Lung microvascular endothelial cell (primary cell): Measurements from ENCODE around the gene BORCS6. TPM values are rescaled to one million over a fixed set of nuclear protein-coding genes. Genes with fewer than 3 reads are reported as not detected.

ENCODE experiments used
- DNase-seq, 2 donors: peaks; one replicate each; pipeline versions ENCODE4 v3.0.0 to v3.0.0-alpha.2; 2010; ENCODE audit warnings: low read depth in 2 of 2
- total RNA-seq: library from RNA; depleted of rRNA; stranded (reverse); fragments of >200 nt; gene quantifications from 2 replicates; pipeline ENCODE4 v1.2.1, GENCODE V29; 2014

BORCS6 gene
- total RNA-seq, 1 donor from 2014 or later, result 8.9 TPM

DNA sequence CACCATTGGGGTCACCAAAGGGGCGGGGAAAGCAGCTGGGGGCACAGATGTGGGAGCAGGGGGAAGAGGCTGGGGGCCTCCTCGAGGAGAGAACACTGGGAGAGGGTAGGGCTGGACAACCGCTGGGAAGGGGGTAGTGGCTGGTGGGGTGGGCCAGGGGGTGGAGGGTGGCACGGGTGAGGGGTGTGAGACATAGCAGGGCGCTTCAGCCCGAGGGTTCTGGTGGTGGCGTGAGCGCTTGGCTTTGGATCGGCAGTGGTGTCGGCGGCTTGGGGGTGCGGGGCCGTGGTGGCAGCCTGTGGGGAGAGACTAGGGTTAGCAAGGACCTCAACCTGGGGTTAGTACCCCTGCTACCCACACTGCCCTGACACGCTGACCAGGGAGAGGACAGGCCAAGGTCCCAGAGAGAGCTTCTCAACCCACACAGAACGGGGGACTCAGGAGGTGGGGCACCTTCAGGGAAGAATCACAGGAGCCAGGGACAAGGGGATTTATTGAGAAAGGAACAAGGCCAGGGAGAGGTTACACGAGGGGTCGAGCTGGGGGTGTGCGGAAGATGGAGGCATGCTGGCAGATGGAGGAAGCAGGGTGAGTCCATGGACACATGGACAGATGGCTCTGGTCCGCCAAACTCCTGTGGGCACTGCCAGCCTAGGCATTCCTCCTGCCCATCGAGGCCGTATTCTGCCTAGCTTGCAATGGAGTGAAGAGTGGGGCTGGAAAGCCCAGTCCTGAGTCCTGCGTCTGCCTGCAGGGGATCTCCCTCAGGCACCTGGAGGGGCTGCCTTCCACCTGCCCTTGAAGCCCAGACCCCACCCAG lies 46.2 kb downstream of the BORCS6 start:
- DNase-seq, result no peak

DNA sequence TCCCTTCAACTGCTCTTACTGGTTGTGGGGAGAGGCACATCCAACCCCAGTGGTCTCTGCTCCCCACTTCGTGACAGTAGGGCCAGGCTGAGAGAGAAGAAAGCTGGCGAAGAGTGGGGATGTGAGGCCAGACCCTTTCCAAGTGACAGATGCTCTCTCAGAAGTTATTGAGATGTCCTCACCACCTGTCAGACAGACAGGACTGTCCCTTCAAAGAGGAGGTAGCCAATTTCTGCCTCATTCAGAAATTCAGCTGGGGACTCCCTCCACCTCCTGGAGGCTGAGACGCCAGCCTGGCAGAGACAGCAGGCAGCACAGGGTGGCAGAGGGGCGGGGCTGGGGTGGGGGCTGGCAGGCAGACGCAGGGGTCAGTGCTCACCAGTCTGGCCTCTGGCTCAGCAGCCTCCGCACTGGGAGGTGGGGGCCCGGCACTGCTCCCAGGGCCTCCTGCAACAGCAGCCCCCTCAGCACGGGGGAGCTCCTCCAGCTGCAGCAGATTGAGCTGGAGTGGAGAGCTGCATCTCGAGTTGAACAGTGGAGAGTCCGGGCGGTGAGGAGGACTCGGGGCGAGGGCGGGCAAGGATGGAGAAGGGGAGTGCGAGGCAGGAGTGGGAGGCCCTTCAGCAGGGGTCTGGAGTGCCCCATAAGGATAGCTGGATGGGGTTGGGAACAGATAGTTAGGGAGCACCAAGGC lies 46.9 kb downstream of the BORCS6 start:
- DNase-seq, result no peak

DNA sequence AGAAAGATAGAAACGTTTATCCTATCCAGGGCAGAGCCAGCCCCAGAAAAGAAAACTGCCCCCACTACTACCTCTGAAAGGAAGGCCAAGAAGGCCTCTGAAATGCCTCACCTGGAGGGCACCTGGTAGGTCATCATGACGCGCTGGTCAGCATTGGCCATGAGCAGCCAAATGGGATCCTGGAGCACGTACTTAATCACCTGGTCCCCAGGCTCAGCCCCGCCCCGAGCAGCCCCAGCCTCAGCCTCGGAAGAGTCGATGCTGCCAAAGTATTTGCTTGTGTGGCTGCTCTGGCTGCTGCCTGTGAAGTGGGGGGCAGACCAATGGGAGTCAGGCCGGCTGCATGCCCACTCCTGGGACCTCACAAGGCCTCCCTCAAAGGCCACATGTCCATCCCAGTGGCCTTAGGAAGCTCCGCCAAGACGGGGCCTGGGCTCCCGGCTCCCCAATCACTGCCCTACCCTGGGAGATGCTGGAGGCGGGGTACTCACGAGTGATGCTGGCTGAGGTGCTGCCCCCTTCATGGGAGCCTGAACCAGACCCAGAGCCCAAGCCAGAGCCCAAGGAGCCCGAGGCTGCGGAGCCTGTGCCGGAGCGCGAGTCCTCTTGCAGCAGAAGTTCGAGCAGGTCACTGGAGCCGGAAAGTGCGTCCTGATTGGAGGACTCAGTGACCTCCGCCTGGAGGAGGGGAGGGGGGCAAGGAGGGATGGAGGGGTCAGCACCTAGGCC lies 47.7 kb downstream of the BORCS6 start:
- no peak for DNase-seq

DNA sequence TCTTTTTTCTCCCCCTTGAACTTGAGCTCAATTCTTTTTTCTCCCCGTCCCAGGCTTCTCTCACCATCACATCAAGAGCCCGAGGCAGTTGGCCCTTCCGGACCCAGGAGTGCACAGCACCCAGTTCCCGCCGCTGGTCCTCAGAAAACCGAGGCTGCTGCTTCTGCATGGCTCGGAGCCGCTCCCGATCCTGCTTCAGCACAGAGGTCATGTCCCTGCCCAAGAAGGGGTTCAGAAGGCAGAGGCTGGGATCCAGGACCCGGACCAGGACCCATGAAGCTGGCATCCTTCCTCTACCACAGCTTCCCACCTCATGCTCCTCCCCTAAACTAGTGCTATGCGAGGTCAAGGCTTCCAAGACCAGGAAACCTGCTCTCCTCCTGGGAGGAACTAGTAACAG lies 48.2 kb downstream of the BORCS6 start:
- DNase-seq, result no peak

DNA sequence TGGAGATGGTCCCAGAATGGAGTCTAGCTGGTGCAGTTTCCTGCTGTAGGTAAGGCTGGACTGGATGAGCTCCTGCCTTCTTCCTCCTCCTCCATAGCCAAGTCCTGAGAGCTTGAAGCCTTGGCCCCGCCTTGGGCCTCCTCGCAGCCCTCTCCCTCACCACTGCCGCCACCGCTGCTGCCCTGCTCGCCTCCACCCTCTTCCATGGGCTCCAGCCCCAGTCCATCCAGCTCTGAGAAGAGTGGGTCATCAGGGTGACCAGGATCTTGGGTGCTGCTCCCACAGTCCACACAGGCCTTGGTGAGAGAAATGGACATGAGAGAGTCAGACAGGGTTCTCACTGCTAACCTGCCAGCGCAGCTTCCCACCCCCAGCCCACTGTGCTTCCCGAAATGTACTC lies 48.9 kb downstream of the BORCS6 start:
- no peak for DNase-seq

DNA sequence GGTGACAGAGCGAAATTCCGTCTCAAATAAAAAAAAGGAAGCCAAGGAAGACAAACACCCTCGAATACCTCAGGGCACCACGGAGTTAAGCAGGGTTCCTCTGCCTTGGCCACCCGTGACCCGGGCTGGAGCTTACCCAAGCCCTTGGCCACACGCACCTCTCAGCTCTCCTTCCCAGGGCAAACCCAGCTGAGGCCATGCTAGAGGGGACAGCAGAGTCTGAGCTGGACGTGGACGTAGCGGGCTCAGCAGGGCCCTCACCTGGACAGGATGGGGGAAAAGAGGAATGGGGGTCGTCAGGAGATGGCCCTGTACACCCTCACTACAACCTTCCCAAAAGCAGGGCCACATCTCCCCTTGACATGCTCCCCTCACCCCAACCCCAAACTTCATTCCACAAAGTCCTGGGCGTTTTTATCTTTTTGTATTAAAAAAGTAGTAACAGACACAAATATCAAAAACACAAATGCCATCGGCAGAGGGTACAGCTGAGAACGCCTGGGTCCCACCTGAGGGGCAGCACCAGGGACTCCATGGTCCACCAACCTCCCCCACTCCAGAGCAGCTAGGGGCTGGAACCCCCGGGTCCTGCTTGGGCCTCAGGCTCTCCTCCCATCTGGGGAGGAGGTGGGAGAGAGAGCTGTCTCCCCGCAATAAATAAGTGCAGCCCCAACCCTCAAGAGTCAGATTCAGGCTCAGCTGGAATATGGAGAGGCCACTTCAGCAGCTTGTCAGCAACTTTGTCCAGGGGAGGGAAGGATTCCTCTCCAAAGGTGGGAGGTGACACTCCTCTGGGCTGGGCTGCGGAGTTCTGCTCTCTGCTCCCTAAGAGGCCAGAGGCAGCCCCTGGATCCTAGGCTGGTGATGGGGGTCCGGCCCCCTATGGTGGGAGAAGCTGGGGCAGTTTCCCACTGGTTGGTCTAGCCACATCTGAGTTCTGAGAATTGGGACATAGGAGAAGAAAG lies 49.6 kb downstream of the BORCS6 start:
- no peak for DNase-seq

- DNase-seq, result peak; percentile 93 to 97
Measured at GRCh38 chr17:8138672-8139371, 51.2 kb downstream of the BORCS6 start.

DNA sequence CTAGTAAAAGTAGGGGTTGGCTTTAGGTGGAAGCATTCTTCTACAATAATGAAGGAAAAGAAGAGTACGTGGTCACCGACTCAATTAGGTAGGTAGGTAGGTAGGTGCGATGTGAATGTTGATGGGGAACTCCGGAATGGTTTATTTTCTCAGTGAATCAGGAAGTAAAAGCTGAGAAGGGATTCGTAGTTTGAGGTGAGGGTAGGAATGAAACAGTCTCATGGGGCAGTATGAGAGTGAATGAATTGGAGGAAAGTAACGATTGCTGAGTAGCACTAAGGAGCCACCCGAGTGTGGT lies 51.7 kb downstream of the BORCS6 start:
- no peak for DNase-seq

Other genes with a start within 250 kb of the BORCS6 start
- gene GUCY2D, start 187.6 kb downstream of the BORCS6 start, total RNA-seq, result not detected in 2 replicates
- gene ALOX15B, start 151.1 kb downstream of the BORCS6 start, total RNA-seq, result not detected in 2 replicates
- gene ALOX12B, start 102.5 kb downstream of the BORCS6 start, total RNA-seq, result not detected in 2 replicates
- under 0.01 TPM in 1 of 2 replicates, not detected in the other for gene ALOXE3, start 71.7 kb downstream of the BORCS6 start, total RNA-seq
- gene HES7, start 66.1 kb downstream of the BORCS6 start, total RNA-seq, result 0.22 TPM in 1 of 2 replicates, not detected in the other
- gene PER1, start 37.8 kb downstream of the BORCS6 start, total RNA-seq, result 5.2 and 10.7 TPM in 2 replicates
- 2.8 and 4.6 TPM in 2 replicates for gene VAMP2, start 27.2 kb downstream of the BORCS6 start, total RNA-seq
- gene TMEM107, start 13.8 kb downstream of the BORCS6 start, total RNA-seq, result 21.2 and 21.6 TPM in 2 replicates
- gene AURKB, start 20.4 kb upstream of the BORCS6 start, total RNA-seq, result 4.4 and 16.6 TPM in 2 replicates
- gene CTC1, start 57.9 kb upstream of the BORCS6 start, total RNA-seq, result 3.5 and 7.1 TPM in 2 replicates
- gene PFAS, start 59.1 kb upstream of the BORCS6 start, total RNA-seq, result 12.7 and 15.0 TPM in 2 replicates
- 9.2 and 9.7 TPM in 2 replicates for gene RANGRF, start 98.5 kb upstream of the BORCS6 start, total RNA-seq
- 0.22 and 0.40 TPM in 2 replicates for gene SLC25A35, start 105.2 kb upstream of the BORCS6 start, total RNA-seq
- gene ARHGEF15, start 120.1 kb upstream of the BORCS6 start, total RNA-seq, result 6.7 and 8.1 TPM in 2 replicates
- not detected in 2 replicates for gene ODF4, start 149.7 kb upstream of the BORCS6 start, total RNA-seq
- 3,049 and 3,358 TPM in 2 replicates for gene RPL26, start 193.0 kb upstream of the BORCS6 start, total RNA-seq
- gene RNF222, start 207.6 kb upstream of the BORCS6 start, total RNA-seq, result under 0.01 TPM in 1 of 2 replicates, not detected in the other
- gene NDEL1, start 245.7 kb upstream of the BORCS6 start, total RNA-seq, result 24.2 and 42.9 TPM in 2 replicates